HEK293T (cell line): ENCODE measurements around the gene ARMC10.

ENCODE experiments used
- ARNT ChIP-seq: fragments of 450-650 bp; IDR thresholded peaks from 2 replicates; pipeline ENCODE4 v1.6.1; 2017; ENCODE audit warnings: mild to moderate bottlenecking
- BHLHE40 ChIP-seq: fragments of 450-650 bp; IDR thresholded peaks from 2 replicates; pipeline ENCODE4 v1.6.1; 2016; ENCODE audit warnings: mild to moderate bottlenecking, moderate library complexity, borderline replicate concordance
- ELF4 ChIP-seq: fragments of 450-650 bp; IDR thresholded peaks from 2 replicates; pipeline ENCODE4 v1.6.1; 2017; ENCODE audit warnings: antibody characterized with exemption
- FOXK2 ChIP-seq: fragments of 450-650 bp; IDR thresholded peaks from 2 replicates; pipeline ENCODE4 v1.6.1; 2016; ENCODE audit warnings: mild to moderate bottlenecking
- FOXM1 ChIP-seq: fragments of 450-650 bp; IDR thresholded peaks from 2 replicates; pipeline ENCODE4 v1.6.1; 2017; ENCODE audit warnings: mild to moderate bottlenecking, borderline replicate concordance
- HDGF ChIP-seq: fragments of 450-650 bp; IDR thresholded peaks from 2 replicates; pipeline ENCODE4 v1.6.1; 2017; ENCODE audit warnings: antibody characterized with exemption, borderline replicate concordance
- LEF1 ChIP-seq: fragments of 450-650 bp; IDR thresholded peaks from 2 replicates; pipeline ENCODE4 v1.6.1; 2017; ENCODE audit warnings: mild to moderate bottlenecking, borderline replicate concordance
- NFRKB ChIP-seq: fragments of 450-650 bp; IDR thresholded peaks from 2 replicates; pipeline ENCODE4 v1.6.1; 2016; ENCODE audit warnings: mild to moderate bottlenecking, moderate library complexity
- PKNOX1 ChIP-seq: fragments of 450-650 bp; IDR thresholded peaks from 2 replicates; pipeline ENCODE4 v1.6.1; 2016
- SP1 ChIP-seq: fragments of 450-650 bp; IDR thresholded peaks from 2 replicates; pipeline ENCODE4 v1.6.1; 2017
- SUZ12 ChIP-seq: fragments of 450-650 bp; IDR thresholded peaks from 2 replicates; pipeline ENCODE4 v1.6.1; 2016; ENCODE audit warnings: mild to moderate bottlenecking
- TARDBP ChIP-seq: fragments of 450-650 bp; IDR thresholded peaks from 2 replicates; pipeline ENCODE4 v1.6.1; 2016
- ZNF384 ChIP-seq: fragments of 450-650 bp; IDR thresholded peaks from 2 replicates; pipeline ENCODE4 v1.6.1; 2016

GRCh38 chr7:103082497-103082896 lies 7.6 kb downstream of the ARMC10 start:
- TF ChIP-seq NFRKB = no peak
- no peak for TF ChIP-seq SUZ12
- no peak for TF ChIP-seq PKNOX1
- no peak for TF ChIP-seq TARDBP
- TF ChIP-seq FOXM1 = no peak
- TF ChIP-seq ELF4 = no peak
- TF ChIP-seq FOXK2 = no peak
- no peak for TF ChIP-seq LEF1
- TF ChIP-seq SP1 = no peak
- TF ChIP-seq ARNT = no peak
- TF ChIP-seq BHLHE40 = no peak
- TF ChIP-seq ZNF384 = no peak
- no peak for TF ChIP-seq HDGF
